G401 (cell line): ENCODE measurements around the gene CST7. TPM values are rescaled to one million over a fixed set of nuclear protein-coding genes. Genes with fewer than 3 reads are reported as not detected.

ENCODE experiments used
- total RNA-seq: library from RNA; depleted of rRNA; stranded (reverse); fragments of >200 nt; shearing (Covaris generic); gene quantifications from 2 replicates; pipeline ENCODE4 v1.2.3, GENCODE V29; 2014; rRNA removed

CST7 gene
- total RNA-seq, 1 experiment from 2014 or later, result not detected

Other genes with a start within 250 kb of the CST7 start
- gene APMAP, start 43.5 kb downstream of the CST7 start, total RNA-seq, result 94.6 and 98.6 TPM in 2 replicates
- gene ACSS1, start 108.9 kb downstream of the CST7 start, total RNA-seq, result not detected in 2 replicates
- gene VSX1, start 132.9 kb downstream of the CST7 start, total RNA-seq, result not detected in 2 replicates
- gene ENTPD6, start 246.4 kb downstream of the CST7 start, total RNA-seq, result 68.3 and 71.3 TPM in 2 replicates